Suprapubic skin (tissue), 4 donors: ENCODE data around the gene SIRPA. TPM values are rescaled to one million over a fixed set of nuclear protein-coding genes. Genes with fewer than 3 reads are reported as not detected.

Source experiments
- DNase-seq, 2 donors: peaks; one replicate each; pipeline ENCODE4 v3.0.0-alpha.2; 2019; ENCODE audit warnings: low spot score in 2 of 2
- H3K27ac ChIP-seq: fragments of 200-600 bp; sonication (generic); one replicate; pipeline ENCODE4 v1.5.1; 2019
- H3K27me3 ChIP-seq: fragments of 200-600 bp; sonication (generic); one replicate; pipeline ENCODE4 v1.5.1; 2019
- H3K36me3 ChIP-seq: fragments of 200-600 bp; sonication (generic); one replicate; pipeline ENCODE4 v1.5.1; 2019
- H3K4me1 ChIP-seq: fragments of 200-600 bp; sonication (generic); one replicate; pipeline ENCODE4 v1.5.1; 2019
- H3K4me3 ChIP-seq: fragments of 200-600 bp; sonication (generic); one replicate; pipeline ENCODE4 v1.5.1; 2019; ENCODE audit warnings: mild to moderate bottlenecking
- H3K9me3 ChIP-seq: fragments of 200-600 bp; sonication (generic); one replicate; pipeline ENCODE4 v1.5.1; 2019
- CTCF ChIP-seq, 2 donors: fragments of 200-600 bp in 1 of 2; fragments of 450-650 bp in 1 of 2; sonication (generic) in 1 of 2; IDR thresholded peaks; one replicate each; pipeline ENCODE4 v1.5.1; 2016 to 2019; ENCODE audit warnings: antibody characterized with exemption in 2 of 2, mild to moderate bottlenecking in 1 of 2, moderate library complexity in 1 of 2
- EP300 ChIP-seq: sonication (generic); formaldehyde crosslinking; IDR thresholded peaks from one replicate; pipeline ENCODE4 v1.6.1; 2017; ENCODE audit warnings: antibody characterized with exemption
- POLR2A ChIP-seq, 2 donors: fragments of 450-650 bp; IDR thresholded peaks; one replicate each; pipeline ENCODE4 v1.6.1; 2017; ENCODE audit warnings: antibody characterized with exemption in 2 of 2, mild to moderate bottlenecking in 2 of 2, moderate library complexity in 2 of 2
- POLR2AphosphoS5 ChIP-seq, 3 donors: sonication (generic); formaldehyde crosslinking; IDR thresholded peaks; one replicate each; pipeline ENCODE4 v1.6.1; 2017; ENCODE audit warnings: antibody characterized with exemption in 3 of 3
- WGBS: methylation state at CpG from one replicate; pipeline ENCODE4 v1.1.5; 2018; 5-methylcytosine and 5-hydroxymethylcytosine counted together
- total RNA-seq, 4 donors: library from RNA; depleted of rRNA; stranded (reverse); fragments of >200 nt; gene quantifications; one replicate each; pipeline ENCODE4 v1.1.0, GENCODE V29; 2016

Gene SIRPA
- total RNA-seq, 4 donors from 2014 or later: 30.3 to 53.3 (median 47.3) TPM

GRCh38 chr20:1870323-1870722, 24.9 kb upstream of the SIRPA start:
- 88% methylated on average over 4 of the region's 4 CpGs for WGBS
- Histone ChIP-seq H3K36me3 (no peaks in the 10 kb centered on the region), H3K27me3 (no peaks in the 10 kb centered on the region), H3K27ac (no peak overlapping the region), H3K4me1 (no peaks in the 10 kb centered on the region), H3K9me3 (no peaks in the 10 kb centered on the region), H3K4me3 (no peak overlapping the region)
- no peak for TF ChIP-seq CTCF (IDR thresholded peaks at IDR 0.05)
- DNase-seq: no peak

GRCh38 chr20:1870792-1871550, 24.2 kb upstream of the SIRPA start:
- H3K36me3 ChIP-seq: no peaks in the 10 kb centered on the region
- H3K27me3 ChIP-seq: no peaks in the 10 kb centered on the region
- 55% methylated on average over 13 of the region's 17 CpGs for WGBS
- no peak overlapping the region for H3K27ac ChIP-seq
- no peak for TF ChIP-seq POLR2A (IDR thresholded peaks at IDR 0.05)
- no peak for TF ChIP-seq CTCF (IDR thresholded peaks at IDR 0.05)
- TF ChIP-seq EP300: no peak
- TF ChIP-seq POLR2AphosphoS5 (IDR thresholded peaks at IDR 0.05): no peak
- no peak overlapping the region for H3K4me3 ChIP-seq
- DNase-seq: no peak
- no peaks in the 10 kb centered on the region for H3K9me3 ChIP-seq
- H3K4me1 ChIP-seq: no peaks in the 10 kb centered on the region

GRCh38 chr20:1871807-1872458, 23.3 kb upstream of the SIRPA start:
- DNase-seq: no peak
- no peak overlapping the region for H3K4me3 ChIP-seq
- no peaks in the 10 kb centered on the region for H3K27me3 ChIP-seq
- no peaks in the 10 kb centered on the region for H3K4me1 ChIP-seq
- no peak for TF ChIP-seq POLR2A (IDR thresholded peaks at IDR 0.05)
- no peak for TF ChIP-seq CTCF (IDR thresholded peaks at IDR 0.05)
- TF ChIP-seq POLR2AphosphoS5 (IDR thresholded peaks at IDR 0.05): no peak
- TF ChIP-seq EP300: no peak
- 69% methylated on average over 6 of the region's 7 CpGs for WGBS
- H3K27ac ChIP-seq: no peak overlapping the region
- no peaks in the 10 kb centered on the region for H3K36me3 ChIP-seq
- no peaks in the 10 kb centered on the region for H3K9me3 ChIP-seq

GRCh38 chr20:1872459-1873097, 22.6 kb upstream of the SIRPA start:
- Histone ChIP-seq H3K36me3 (no peaks in the 10 kb centered on the region), H3K4me1 (no peaks in the 10 kb centered on the region), H3K27me3 (no peaks in the 10 kb centered on the region), H3K4me3 (no peak overlapping the region), H3K9me3 (no peaks in the 10 kb centered on the region), H3K27ac (no peak overlapping the region)
- WGBS: 74% methylated on average over 2 of the region's 3 CpGs
- no peak for TF ChIP-seq POLR2A (IDR thresholded peaks at IDR 0.05)
- no peak for TF ChIP-seq POLR2AphosphoS5 (IDR thresholded peaks at IDR 0.05)
- TF ChIP-seq CTCF (IDR thresholded peaks at IDR 0.05): no peak
- no peak for TF ChIP-seq EP300
- no peak for DNase-seq
